ENCODE measurements around the gene SEMA5B. TPM values are rescaled to one million over a fixed set of nuclear protein-coding genes. Genes with fewer than 3 reads are reported as not detected.

SEMA5B gene
- total RNA-seq, 1 donor from 2014 or later, result 5.2 TPM

DNA sequence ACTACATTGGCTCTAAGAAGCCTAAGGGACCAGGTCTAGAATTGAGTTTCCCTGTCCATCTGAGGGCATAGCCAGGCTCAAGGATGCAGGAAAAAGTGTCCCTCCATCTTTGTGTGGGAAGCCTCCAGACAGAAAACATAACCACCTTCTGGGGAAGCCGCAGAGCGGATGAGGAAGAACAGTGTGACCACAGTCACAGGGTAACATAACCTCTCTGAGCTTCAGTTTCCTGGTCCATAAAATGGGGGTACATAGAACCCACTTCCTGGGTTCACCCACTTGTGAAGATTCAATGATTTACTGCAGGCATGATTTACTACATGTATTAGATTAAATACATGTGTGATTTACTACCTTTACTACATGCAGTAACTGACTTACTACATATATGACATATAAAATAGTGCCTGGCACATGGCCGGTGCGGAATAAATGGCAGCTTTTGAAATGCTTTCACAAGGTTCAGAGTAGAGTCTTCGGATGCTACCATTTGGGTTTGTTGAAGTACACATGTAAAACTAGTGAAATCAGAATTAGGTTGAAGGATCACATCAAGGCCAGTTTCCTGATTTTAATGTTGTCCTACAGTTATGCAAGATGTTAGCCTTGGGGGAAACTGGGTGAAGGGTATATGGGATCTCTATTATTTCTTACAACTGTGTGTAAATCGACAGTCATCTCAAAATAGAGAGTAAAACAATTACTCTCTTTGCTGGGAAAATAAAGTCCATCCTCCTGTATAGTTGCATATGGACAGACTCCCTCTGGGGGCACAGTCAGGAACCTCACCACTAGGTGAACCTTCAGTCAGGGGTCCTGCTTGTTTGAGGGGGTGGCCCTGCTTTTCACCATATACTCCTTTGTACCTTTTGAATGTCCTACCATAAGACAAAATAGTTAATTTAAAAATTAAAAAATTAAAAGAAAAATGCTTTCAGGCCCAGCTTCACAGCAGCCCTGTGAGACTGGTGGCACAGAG, 86.0 kb downstream of the SEMA5B start:
- intact Hi-C loops (cut with DNase I), result loop anchor here (10.0 kb wide), 1 partner anchor 613 kb away; no protein-coding TSS in a partner anchor

DNA sequence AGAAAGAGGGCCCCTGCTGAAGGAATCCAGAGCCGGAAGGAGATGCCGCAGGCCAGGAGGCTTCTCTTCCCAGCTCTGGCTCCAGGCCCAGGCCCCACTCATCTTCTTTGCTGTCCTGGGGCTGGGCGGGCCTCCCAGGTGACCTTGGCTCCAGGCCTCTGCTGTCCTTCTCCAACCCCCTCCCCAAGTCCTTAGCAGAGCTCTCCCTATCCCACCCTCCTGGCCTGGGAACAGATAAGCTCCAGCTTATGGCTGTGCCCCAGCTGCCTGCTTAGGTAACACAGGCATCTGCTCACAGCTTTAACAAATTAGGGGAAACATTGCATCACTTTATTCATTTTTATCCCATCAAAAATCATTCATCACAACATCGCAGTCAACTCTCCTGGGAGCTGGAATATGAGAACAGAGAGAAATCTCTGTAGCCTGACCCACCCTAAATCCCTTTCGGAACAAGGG, 86.9 kb downstream of the SEMA5B start:
- DNase-seq (ENCODE audit: missing footprints), result no peak
- intact Hi-C loops (cut with DNase I), result loop anchor here (10.0 kb wide), 1 partner anchor 614 kb away; no protein-coding TSS in a partner anchor
- ATAC-seq, result peak; percentile 33

More for the DNA sequence above, 86.0 kb downstream of the SEMA5B start:
- ATAC-seq, result no peak
- DNase-seq (ENCODE audit: missing footprints), result no peak

DNA sequence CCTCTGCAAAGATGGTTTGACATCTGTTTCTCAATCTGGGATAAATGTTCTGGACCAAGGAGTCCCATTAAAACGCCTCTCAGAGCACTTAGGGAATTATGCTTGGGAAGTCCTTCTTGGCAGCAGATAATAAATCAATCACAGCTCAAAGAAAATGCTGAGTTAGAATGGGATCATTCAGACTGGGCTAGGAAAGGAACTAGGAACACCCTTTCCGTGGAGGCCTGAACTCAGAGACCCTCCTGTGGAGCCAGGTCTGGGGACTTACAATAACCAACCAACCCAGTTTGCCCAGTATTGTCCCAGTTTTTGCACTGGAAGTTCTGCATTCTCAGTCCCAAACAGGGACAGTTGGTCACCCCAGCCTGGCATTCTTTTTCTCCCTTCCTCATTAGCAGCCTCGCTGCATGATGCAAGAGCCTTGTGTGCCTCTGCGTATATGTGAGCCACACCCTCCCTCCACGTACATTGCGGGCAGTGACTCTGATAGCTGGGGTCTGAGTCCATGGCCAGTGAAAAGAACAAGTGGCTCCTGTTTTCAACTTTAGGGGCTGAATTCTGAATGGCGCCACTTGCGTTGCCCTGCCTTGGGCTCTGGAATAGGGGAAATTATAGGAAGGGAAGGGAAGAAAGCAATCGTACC, 88.7 kb downstream of the SEMA5B start:
- DNase-seq (ENCODE audit: missing footprints) (peak; percentile 78), ATAC-seq (no peak)
- intact Hi-C loops (cut with DNase I), result no loop called here

DNA sequence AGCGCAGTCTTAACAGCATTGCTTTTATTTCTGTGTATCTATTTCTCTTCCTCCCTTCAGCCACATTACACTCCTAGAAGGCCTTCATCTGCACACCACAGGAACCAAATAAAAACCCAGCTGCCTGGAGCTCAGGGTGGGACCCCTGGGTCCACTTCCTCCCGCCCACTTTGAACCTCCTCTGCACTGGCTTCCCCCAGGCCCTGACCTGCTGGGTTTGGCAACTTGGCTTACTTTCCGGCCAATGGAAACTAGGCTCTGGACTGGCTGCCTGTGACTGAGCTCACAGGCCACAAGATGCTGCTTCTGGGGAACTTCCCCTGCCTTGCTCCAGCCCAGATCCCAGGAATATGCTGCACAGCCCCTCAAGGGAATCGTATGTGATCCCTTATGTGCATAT, 89.8 kb downstream of the SEMA5B start:
- ATAC-seq (no peak), DNase-seq (ENCODE audit: missing footprints) (no peak)
- intact Hi-C loops (cut with DNase I), result no loop called here

DNA sequence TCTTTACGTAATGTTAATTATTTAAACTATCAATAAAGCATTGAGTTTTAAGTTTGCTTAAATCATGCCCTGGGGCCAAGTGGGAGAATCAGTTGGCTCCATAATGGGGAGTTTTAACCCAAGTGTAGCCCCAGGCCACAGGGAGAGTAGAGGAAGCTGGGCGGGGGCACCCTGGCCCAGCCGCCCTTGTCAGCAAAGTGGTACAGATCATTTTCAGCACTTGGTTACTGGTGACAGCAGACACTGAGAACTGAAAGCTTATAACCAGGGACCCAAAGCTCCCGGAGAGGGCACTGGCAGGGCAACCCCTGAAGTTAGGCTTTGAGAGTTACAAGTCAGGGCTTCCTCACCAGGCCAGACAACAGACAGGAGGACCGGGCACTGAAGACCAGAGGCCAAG, 90.6 kb downstream of the SEMA5B start:
- DNase-seq (ENCODE audit: missing footprints), result no peak
- intact Hi-C loops (cut with DNase I), result no loop called here
- peak; percentile 49 for ATAC-seq

DNA sequence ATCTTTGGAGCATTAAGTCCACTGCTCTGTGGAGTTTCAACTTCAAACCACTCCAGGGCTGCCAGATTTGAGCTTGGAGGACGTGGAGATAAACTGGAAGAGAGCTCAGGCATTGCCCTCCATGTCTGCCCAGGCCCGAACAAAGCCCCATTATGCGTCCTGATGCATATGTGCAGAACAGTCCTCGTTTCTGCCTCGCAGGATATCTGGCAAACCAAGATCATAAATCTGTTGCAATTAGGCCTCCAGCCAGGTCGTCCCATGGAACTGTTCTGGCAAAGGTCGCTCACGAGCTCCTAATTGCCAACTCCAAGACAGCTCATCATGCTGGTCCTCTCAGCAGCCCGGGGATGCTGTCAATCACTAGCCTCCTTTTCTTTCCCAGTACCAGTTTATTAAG, 91.2 kb downstream of the SEMA5B start:
- intact Hi-C loops (cut with DNase I), result no loop called here
- ATAC-seq (no peak), DNase-seq (ENCODE audit: missing footprints) (no peak)

DNA sequence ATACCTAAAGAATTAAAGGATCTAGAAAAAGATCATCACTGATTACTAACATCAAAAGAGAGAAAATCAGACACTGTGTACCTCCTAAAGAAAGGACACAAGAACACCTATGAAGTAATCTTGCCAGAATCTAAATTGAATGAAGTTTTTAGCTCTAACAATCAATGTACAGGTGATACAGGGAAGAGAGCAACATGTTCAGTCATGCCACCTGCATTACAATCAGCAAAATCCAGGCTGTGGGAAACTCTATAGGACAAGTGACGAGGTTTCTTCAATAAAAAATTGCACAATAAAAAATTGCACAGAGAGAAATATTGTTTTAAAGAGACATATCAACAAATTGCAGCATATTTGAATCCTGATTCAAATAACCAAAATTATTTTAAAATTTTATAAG, 93.3 kb downstream of the SEMA5B start:
- DNase-seq (ENCODE audit: missing footprints), result no peak
- no peak for ATAC-seq
- intact Hi-C loops (cut with DNase I), result no loop called here

DNA sequence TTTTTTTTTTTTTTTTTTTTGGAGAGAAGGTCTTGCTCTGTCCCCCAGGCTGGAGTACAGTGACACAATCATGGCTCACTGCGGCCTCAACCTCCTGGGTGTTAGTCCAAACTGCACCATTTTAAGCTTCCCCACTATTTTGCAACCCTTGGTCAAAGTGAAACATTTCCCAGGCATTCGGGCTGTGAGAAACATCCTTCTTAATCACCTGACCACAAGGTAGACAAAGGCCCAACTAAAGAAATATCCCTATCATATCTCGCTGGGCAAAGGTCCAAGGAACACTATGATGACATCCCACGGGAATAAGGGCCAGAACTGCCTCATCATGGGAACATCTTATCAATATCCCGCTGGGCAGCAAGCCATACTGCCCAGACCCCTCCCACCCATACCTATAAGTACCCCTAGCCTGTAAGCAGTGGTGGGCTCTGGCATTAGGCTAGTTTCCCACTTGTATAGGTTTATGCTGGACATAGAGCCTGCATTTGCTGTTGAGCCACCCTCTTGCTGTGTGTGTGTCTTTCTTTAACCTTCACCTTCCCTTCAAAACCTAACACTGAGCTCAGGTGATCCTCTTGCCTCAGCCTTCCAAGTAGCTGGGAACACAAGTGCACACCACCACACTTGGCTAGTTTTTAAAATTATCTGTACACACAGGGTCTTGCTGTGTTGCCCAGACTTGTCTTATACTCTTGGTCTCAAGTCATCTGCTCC, 95.2 kb downstream of the SEMA5B start:
- intact Hi-C loops (cut with DNase I), result no loop called here
- no peak for DNase-seq (ENCODE audit: missing footprints)
- no peak for ATAC-seq

DNA sequence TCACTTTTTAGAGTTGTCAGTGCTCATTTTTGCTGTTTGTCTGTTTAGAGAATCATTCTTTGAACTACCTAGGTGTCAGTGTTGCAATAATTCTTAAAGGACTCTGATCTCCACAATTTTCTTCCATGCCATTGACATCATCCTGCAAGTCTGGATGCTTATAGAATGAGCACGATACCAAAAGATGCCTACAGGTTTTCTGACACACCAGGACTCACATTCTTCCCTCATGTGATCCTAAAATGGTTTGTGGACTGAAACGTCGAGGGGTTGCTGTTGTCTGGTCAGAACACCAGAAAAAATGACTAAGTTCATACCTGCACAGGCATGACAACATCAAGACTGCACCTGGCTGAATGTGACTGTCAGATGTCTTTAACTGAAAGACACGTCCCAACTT, 95.9 kb downstream of the SEMA5B start:
- ATAC-seq (no peak), DNase-seq (ENCODE audit: missing footprints) (no peak)
- intact Hi-C loops (cut with DNase I), result no loop called here

DNA sequence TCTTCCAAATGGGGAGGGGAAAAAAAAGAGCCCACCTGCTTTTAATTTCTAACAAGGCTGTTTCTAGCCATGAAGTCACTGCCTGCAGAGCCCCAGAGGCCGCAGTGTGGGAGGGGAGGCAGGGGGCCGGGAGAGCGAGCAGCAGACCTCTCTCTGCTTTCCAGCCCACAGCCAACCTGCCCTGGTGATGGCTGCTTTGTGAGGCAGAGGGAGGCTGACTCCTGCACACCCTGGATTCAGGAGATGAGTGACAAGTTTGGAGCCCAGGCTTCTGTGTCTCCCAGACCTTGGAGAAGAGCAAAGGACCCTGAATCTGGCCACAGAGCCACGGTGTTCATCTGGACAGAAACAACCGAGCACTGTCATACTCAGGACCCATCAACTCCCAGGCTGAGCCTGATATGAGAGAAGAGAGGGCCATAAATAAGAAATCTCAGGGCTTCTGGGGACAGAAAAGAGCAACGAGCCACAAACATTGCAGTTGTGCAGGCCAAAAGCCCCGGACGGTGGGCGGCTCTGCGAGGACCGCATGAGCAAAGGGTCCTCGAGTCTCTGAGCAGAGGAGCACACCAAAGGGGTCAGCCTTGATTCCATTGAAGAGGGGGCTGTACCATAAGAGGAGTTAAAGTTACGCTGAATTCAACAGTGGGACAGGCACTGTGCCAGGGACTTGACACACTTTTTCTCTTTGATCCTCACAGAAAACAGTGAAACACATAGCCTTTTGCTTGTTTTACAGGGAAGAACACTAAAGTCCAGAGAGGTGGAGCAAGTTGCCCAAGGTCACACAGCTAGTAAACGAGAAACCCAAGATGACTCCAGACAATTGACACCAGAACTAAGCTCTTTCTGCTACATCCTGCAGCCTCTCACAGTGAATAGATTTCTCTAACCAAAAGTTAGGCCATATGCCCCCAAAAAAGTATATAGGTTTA, 97.2 kb downstream of the SEMA5B start:
- no peak for ATAC-seq

DNA sequence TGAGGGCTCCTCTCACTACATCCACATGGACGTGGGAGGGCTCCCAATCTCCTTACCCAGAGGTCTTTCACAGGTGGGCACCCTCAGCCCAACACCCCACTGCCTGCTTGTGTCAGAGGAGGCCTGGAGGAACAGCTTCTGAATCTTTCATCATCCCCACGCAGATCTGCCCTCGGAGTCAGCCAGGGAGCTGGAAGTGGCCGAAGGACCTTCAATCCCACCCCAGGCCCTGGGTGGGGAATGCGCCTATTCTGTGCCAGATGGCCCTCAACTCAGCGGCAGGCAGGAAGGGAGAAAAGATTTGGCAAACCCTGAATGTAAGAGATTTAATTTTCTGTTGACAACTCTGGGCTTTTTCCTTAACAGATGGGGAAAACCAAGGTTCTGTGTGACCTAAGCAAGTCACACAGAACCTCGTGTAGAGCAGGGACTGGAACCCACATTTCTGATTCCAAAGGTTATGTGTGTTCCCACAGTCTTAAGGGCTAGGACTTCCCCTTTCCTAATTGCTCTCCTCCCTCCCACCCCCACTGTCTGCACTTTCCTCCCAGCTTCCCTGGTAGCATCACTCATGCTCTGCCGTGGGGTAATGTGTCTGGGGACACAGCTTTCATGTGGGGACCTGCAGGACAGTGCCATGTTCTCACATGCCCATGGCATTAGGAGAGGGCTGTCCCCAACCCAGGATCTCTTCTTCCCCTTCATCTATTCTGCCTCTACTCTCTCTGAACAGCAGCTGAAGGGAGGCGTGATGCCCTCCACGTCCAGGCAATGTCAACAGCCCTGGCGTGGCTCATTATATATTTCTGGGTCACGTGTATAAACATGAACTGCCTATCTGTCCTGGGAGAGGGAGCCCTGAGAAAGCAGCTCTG, 98.1 kb downstream of the SEMA5B start:
- DNase-seq (ENCODE audit: missing footprints), result no peak
- peak; percentile 17 for ATAC-seq
- intact Hi-C loops (cut with DNase I), result no loop called here

More for the DNA sequence above, 97.2 kb downstream of the SEMA5B start:
- DNase-seq (ENCODE audit: missing footprints), result no peak
- intact Hi-C loops (cut with DNase I), result no loop called here

DNA sequence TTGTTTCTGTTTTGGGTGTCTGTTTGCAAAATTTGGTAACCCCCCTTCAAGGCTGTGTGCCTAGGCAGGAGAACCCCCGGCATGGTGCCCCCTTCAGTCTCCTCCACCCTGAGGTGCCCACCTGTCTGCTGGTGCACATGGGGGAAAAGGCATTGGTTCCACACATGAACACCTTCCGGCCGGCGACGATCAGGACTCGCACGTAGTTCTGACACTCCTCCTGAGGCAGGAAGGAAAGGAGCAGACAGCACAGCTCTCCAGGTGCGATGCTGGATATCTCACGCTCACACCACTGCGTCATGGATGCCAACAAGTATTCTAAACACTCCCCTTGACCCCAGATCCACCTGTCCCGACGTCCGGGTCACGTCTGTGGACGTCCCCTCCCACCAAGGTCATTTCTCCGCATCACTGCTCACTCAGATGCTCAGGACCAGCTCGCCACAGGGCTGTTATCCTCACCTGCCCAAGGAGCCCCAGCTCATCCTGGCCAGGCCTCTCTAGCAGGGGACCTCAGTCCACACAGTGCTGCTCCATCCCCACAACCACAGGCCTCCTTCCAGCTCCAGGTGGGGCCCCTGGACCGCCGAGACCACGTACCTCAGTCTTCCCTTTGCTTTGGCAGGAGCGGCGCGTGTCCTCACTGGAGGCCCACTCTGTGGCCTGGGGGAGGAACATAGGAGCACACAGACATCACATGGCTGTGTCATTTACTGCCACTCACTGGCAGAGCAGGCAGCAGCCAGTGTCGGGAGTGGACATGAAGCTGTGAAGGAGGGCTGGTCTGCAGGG, 99.0 kb downstream of the SEMA5B start:
- ATAC-seq, result no peak
- intact Hi-C loops (cut with DNase I), result no loop called here

DNA sequence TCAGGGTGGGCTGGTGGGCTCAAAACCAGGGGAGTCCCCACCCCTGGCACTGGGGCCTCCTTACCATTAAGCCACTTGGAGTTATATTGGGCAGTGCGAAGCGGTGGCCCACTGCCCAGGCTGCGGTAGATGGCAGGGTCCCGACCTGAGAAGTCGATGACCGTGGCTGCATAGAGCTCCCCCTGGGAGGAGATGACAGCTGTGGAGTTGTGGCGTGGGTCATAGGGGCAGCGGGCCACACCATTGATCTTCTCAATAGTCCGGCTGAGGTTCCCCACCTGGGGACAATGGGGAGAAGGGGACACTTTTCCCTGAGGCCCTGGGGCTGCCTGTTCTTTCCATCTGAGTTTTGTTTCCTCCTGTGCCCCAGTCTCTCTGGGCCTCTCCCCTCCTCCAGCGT, 99.8 kb downstream of the SEMA5B start:
- ATAC-seq (no peak), DNase-seq (ENCODE audit: missing footprints) (no peak)
- intact Hi-C loops (cut with DNase I), result no loop called here

More for the DNA sequence above, 99.0 kb downstream of the SEMA5B start:
- no peak for DNase-seq (ENCODE audit: missing footprints)

DNA sequence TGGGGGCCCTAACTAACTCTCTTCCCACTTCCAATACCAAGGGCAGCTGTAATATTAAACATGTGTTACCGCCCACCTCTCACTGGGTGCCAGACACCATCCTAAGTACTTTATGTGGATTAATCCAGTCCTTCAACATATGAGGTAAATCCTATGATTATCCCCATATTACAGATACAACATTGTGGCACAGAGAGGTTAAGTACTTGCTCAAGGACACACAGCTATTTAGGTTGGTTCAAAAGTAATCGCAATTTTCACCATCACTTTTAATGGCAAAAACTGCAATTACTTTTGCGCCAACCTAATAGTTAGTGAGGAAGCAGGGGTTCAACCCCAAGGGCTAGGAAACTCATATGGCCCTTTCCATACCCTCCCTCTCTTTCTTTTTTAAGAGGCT, 100.8 kb downstream of the SEMA5B start:
- no peak for DNase-seq (ENCODE audit: missing footprints)
- intact Hi-C loops (cut with DNase I), result no loop called here
- no peak for ATAC-seq

DNA sequence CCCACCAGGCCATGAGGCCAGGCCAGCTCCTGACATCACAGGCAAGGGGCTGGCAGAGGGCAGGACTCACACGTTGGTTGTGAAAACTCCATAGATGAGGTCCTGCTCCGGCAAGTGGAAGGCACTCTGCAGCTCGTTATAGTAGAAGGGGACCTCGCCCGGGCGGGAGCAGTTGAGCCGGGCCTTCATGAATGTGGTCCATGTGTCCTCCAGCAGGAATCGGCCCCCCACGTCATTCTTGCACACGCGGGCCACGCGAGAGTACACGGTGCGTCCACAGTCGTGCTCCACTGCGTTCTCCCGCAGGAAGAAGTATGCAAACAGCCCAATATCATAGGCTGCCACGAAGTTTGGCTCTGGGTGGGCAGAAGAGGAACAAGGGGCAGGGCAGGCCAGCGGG, 101.2 kb downstream of the SEMA5B start:
- ATAC-seq (no peak), DNase-seq (ENCODE audit: missing footprints) (no peak)
- intact Hi-C loops (cut with DNase I), result no loop called here

DNA sequence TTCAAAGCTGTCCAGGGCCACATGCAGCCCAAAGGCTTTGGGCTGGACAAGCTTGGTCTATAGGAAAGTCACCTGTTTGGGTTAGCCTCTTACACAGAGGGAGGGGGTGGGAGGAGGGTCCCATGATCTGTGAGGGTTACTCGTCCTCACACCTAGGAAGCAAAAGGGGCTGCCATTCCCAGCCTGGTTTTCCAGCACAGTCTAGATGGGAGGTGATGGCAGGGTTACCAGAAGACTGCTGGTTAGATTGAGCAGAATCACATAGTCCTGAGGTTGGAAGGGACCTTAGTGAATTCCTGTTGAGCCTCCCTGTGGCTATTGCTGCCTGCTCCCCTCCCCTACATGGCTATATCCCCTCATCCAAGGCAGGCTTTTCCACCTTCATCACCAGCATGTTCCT, 101.8 kb downstream of the SEMA5B start:
- intact Hi-C loops (cut with DNase I), result no loop called here
- ATAC-seq (no peak), DNase-seq (ENCODE audit: missing footprints) (no peak)

DNA sequence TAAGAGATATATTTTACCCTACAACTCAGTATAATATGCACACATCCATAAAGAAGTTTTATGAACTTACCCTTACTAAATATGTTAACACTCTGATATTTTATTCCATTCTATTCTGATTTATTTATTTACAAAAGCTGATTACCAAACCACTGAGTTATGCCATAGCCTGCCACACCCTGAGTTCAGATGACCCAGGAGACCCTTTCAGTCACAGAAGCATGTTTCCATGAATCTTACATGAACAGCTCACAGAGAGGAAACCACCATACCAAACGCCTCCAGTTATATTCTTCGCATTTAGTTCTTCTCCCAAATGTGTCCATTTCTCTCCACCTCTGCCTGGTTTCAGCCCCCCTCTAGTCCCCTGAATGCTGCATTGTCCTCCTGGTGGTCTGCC, 103.5 kb downstream of the SEMA5B start:
- DNase-seq (ENCODE audit: missing footprints) (no peak), ATAC-seq (no peak)
- intact Hi-C loops (cut with DNase I), result no loop called here
